Measurements from ENCODE around the gene TTC4. TPM values are rescaled to one million over a fixed set of nuclear protein-coding genes. Genes with fewer than 3 reads are reported as not detected.

Gene TTC4
- total RNA-seq, 1 experiment from 2014 or later, result 25.2 TPM

DNA sequence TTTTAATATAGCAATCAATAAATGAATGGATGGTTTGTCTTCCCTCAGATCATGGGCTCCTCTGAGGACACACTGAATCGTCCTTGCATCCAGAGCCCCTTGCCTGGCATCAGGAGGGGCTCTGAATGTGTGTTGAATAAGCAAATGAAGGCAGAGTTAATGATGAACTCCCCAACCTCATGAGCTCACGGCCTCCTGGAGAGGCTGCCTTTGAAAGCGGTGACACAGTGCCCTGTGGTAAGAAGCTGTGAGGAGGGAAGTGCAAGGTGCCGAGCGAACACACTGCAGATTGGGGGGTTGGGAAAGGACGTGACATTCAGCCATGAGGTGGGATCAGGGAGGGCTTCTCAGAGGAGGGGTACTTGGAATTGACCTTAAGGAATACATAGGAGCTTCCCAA lies 51.9 kb downstream of the TTC4 start:
- ATAC-seq, result no peak
- no peak for DNase-seq (ENCODE audit: low read depth, low spot score)
- intact Hi-C loops (cut with micrococcal nuclease; ENCODE audit: unreplicated experiment) (no loop called here), in situ Hi-C loops (cut with HindIII; ENCODE audit: low pct_unique_long_range_greater_than_20kb, low sequenced_read_pairs) (no loop called here)
- H3K27ac ChIP-seq (ENCODE audit: low read length), result no peak overlapping the region
- no TSS peak for BruUV-seq (replicated peaks)
- peaks cover 2% of the 10 kb centered on the region; the same call in 1 of the 2 replicates for H3K36me3 ChIP-seq (ENCODE audit: control insufficient read depth, insufficient read depth, low read length)
- POLR2A ChIA-PET, result no interaction called here
- H3K4me1 ChIP-seq (ENCODE audit: control insufficient read depth, insufficient read depth, low read length), result peaks cover 3% of the 10 kb centered on the region; the same call in 1 of the 2 replicates
- H3K4me3 ChIP-seq (ENCODE audit: low read depth in 2 of 2, low read length in 2 of 2), result no peak overlapping the region
- H3K9me3 ChIP-seq (ENCODE audit: control insufficient read depth, insufficient read depth, low read depth, low read length), result no peaks in the 10 kb centered on the region
- H3K27me3 ChIP-seq (ENCODE audit: control insufficient read depth, insufficient read depth, low read length), result no peaks in the 10 kb centered on the region
- TF ChIP-seq SIN3A (IDR thresholded peaks at IDR 0.05; ENCODE audit: borderline replicate concordance, insufficient read depth, low read depth, low read length) (no peak), TCF7L2 (IDR thresholded peaks at IDR 0.05; ENCODE audit: low read depth, low read length) (no peak)
- TF ChIP-seq, protein P1, sequence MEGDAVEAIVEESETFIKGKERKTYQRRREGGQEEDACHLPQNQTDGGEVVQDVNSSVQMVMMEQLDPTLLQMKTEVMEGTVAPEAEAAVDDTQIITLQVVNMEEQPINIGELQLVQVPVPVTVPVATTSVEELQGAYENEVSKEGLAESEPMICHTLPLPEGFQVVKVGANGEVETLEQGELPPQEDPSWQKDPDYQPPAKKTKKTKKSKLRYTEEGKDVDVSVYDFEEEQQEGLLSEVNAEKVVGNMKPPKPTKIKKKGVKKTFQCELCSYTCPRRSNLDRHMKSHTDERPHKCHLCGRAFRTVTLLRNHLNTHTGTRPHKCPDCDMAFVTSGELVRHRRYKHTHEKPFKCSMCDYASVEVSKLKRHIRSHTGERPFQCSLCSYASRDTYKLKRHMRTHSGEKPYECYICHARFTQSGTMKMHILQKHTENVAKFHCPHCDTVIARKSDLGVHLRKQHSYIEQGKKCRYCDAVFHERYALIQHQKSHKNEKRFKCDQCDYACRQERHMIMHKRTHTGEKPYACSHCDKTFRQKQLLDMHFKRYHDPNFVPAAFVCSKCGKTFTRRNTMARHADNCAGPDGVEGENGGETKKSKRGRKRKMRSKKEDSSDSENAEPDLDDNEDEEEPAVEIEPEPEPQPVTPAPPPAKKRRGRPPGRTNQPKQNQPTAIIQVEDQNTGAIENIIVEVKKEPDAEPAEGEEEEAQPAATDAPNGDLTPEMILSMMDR (IDR thresholded peaks at IDR 0.05), result no peak
- TF ChIP-seq, protein P2, sequence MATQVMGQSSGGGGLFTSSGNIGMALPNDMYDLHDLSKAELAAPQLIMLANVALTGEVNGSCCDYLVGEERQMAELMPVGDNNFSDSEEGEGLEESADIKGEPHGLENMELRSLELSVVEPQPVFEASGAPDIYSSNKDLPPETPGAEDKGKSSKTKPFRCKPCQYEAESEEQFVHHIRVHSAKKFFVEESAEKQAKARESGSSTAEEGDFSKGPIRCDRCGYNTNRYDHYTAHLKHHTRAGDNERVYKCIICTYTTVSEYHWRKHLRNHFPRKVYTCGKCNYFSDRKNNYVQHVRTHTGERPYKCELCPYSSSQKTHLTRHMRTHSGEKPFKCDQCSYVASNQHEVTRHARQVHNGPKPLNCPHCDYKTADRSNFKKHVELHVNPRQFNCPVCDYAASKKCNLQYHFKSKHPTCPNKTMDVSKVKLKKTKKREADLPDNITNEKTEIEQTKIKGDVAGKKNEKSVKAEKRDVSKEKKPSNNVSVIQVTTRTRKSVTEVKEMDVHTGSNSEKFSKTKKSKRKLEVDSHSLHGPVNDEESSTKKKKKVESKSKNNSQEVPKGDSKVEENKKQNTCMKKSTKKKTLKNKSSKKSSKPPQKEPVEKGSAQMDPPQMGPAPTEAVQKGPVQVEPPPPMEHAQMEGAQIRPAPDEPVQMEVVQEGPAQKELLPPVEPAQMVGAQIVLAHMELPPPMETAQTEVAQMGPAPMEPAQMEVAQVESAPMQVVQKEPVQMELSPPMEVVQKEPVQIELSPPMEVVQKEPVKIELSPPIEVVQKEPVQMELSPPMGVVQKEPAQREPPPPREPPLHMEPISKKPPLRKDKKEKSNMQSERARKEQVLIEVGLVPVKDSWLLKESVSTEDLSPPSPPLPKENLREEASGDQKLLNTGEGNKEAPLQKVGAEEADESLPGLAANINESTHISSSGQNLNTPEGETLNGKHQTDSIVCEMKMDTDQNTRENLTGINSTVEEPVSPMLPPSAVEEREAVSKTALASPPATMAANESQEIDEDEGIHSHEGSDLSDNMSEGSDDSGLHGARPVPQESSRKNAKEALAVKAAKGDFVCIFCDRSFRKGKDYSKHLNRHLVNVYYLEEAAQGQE (IDR thresholded peaks at IDR 0.05; ENCODE audit: insufficient read depth in 1 of 2, low read depth in 2 of 2, low read length in 1 of 2), result no peak
- CTCF ChIA-PET, result interaction anchor here (0.6 kb wide), 1 partner anchor 686 kb away, joined by 3 read pairs; no protein-coding TSS in a partner anchor

DNA sequence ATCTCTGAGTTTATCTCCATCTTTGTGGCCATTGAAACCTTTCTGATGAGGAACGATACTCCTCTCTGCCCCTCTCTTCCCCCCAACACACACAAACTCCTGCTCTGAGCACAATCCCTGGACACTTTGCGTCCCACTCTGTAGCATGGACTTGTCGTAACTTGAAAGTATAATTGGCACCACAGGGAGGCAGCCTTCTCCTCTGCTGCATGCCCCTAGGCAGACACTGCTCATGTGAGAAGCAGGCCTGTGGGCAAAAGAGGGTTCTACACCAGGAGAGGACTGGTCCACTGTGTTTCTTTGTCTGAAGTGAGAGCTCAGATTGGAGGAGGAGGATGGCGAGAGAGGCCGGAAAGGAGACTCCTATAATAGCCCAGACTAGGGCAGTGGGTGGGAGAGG lies 52.4 kb downstream of the TTC4 start:
- Histone ChIP-seq H3K4me3 (ENCODE audit: low read depth in 2 of 2, low read length in 2 of 2) (no peak overlapping the region), H3K9me3 (ENCODE audit: control insufficient read depth, insufficient read depth, low read depth, low read length) (no peaks in the 10 kb centered on the region), H3K36me3 (ENCODE audit: control insufficient read depth, insufficient read depth, low read length) (peaks cover 2% of the 10 kb centered on the region; the same call in 1 of the 2 replicates), H3K27ac (ENCODE audit: low read length) (no peak overlapping the region), H3K4me1 (ENCODE audit: control insufficient read depth, insufficient read depth, low read length) (peaks cover 3% of the 10 kb centered on the region; the same call in 1 of the 2 replicates), H3K27me3 (ENCODE audit: control insufficient read depth, insufficient read depth, low read length) (no peaks in the 10 kb centered on the region)
- no TSS peak for BruUV-seq (replicated peaks)
- in situ Hi-C loops (cut with HindIII; ENCODE audit: low pct_unique_long_range_greater_than_20kb, low sequenced_read_pairs), result no loop called here
- DNase-seq (ENCODE audit: low read depth, low spot score), result no peak
- ChIA-PET POLR2A (no interaction called here), CTCF (no interaction called here)
- TF ChIP-seq SIN3A (IDR thresholded peaks at IDR 0.05; ENCODE audit: borderline replicate concordance, insufficient read depth, low read depth, low read length) (no peak), POLR2AphosphoS5 (IDR thresholded peaks at IDR 0.05; ENCODE audit: low read depth, low read length) (no peak), TCF7L2 (IDR thresholded peaks at IDR 0.05; ENCODE audit: low read depth, low read length) (no peak)
- TF ChIP-seq, protein P1 (IDR thresholded peaks at IDR 0.05), result no peak
- TF ChIP-seq, protein P2 (IDR thresholded peaks at IDR 0.05; ENCODE audit: insufficient read depth in 1 of 2, low read depth in 2 of 2, low read length in 1 of 2), result no peak
- intact Hi-C loops (cut with micrococcal nuclease; ENCODE audit: unreplicated experiment), result no loop called here
- no peak for ATAC-seq

All from Panc1 (cell line).